H9 (cell line): ENCODE measurements around the gene P2RX5. TPM values are rescaled to one million over a fixed set of nuclear protein-coding genes. Genes with fewer than 3 reads are reported as not detected.

Source experiments
- DNase-seq: peaks from one replicate; pipeline ENCODE4 v3.0.0-alpha.2; 2017
- H2AFZ ChIP-seq: one replicate; pipeline ENCODE4 v1.6.1; 2013; ENCODE audit warnings: mild to moderate bottlenecking, low read length, control low read depth, moderate library complexity
- H2AK5ac ChIP-seq: 2 replicates; pipeline ENCODE4 v1.6.1; 2013; ENCODE audit warnings: low read length, control low read depth, mixed read lengths; ENCODE audit not compliant: insufficient read length
- H2BK120ac ChIP-seq: one replicate; pipeline ENCODE4 v1.6.1; 2013; ENCODE audit warnings: low read depth, mild to moderate bottlenecking, low read length, control low read depth, inconsistent platforms; ENCODE audit not compliant: poor library complexity, severe bottlenecking
- H2BK12ac ChIP-seq: 2 replicates; pipeline ENCODE4 v1.6.1; 2013; ENCODE audit warnings: low read length, control low read depth, mixed read lengths, low read depth; ENCODE audit not compliant: insufficient read length
- H2BK15ac ChIP-seq: 2 replicates; pipeline ENCODE4 v1.6.1; 2013; ENCODE audit warnings: low read depth, low read length, control low read depth
- H2BK20ac ChIP-seq: one replicate; pipeline ENCODE4 v1.6.1; 2013; ENCODE audit warnings: low read depth, mild to moderate bottlenecking, low read length, control low read depth, inconsistent platforms; ENCODE audit not compliant: poor library complexity, severe bottlenecking
- H2BK5ac ChIP-seq: 2 replicates; pipeline ENCODE4 v1.6.1; 2013; ENCODE audit warnings: low read length, control low read depth, mixed read lengths; ENCODE audit not compliant: insufficient read length
- H3K14ac ChIP-seq: 2 replicates; pipeline ENCODE4 v1.6.1; 2013; ENCODE audit warnings: low read length, control low read depth; ENCODE audit not compliant: insufficient read depth
- H3K18ac ChIP-seq: 2 replicates; pipeline ENCODE4 v1.6.1; 2013; ENCODE audit warnings: low read depth, mild to moderate bottlenecking, mixed read lengths, low read length, control low read depth; ENCODE audit not compliant: insufficient read length
- H3K23ac ChIP-seq: 2 replicates; pipeline ENCODE4 v1.6.1; 2013; ENCODE audit warnings: low read length, control low read depth, mixed read lengths, low read depth; ENCODE audit not compliant: insufficient read length
- H3K23me2 ChIP-seq: 2 replicates; pipeline ENCODE4 v1.6.1; 2013; ENCODE audit warnings: low read depth, mild to moderate bottlenecking, mixed read lengths, low read length, control low read depth; ENCODE audit not compliant: insufficient read length, poor library complexity, severe bottlenecking
- H3K27ac ChIP-seq: 2 replicates; pipeline ENCODE4 v1.5.1; 2013; ENCODE audit warnings: low read length, control low read depth, mixed read lengths, low read depth; ENCODE audit not compliant: insufficient read length
- H3K27me3 ChIP-seq: 2 replicates; pipeline ENCODE4 v1.6.1; 2013; ENCODE audit warnings: low read length, control low read depth, inconsistent platforms; ENCODE audit not compliant: insufficient read depth
- H3K4ac ChIP-seq: 2 replicates; pipeline ENCODE4 v1.6.1; 2013; ENCODE audit warnings: low read depth, mild to moderate bottlenecking, control low read depth, inconsistent platforms, low read length, moderate library complexity
- H3K4me1 ChIP-seq: 2 replicates; pipeline ENCODE4 v1.6.1; 2013; ENCODE audit warnings: low read length, control low read depth, inconsistent platforms; ENCODE audit not compliant: insufficient read depth
- H3K4me2 ChIP-seq: 2 replicates; pipeline ENCODE4 v1.6.1; 2013; ENCODE audit warnings: low read length, control low read depth, mixed read lengths; ENCODE audit not compliant: insufficient read length, insufficient read depth
- H3K56ac ChIP-seq: 2 replicates; pipeline ENCODE4 v1.6.1; 2013; ENCODE audit warnings: low read depth, mild to moderate bottlenecking, mixed read lengths, low read length, control low read depth; ENCODE audit not compliant: insufficient read length
- H3K79me1 ChIP-seq: 2 replicates; pipeline ENCODE4 v1.6.1; 2013; ENCODE audit warnings: low read depth, mild to moderate bottlenecking, moderate library complexity, low read length, control low read depth, inconsistent platforms; ENCODE audit not compliant: insufficient read depth, poor library complexity, severe bottlenecking
- H3K79me2 ChIP-seq: 2 replicates; pipeline ENCODE4 v1.6.1; 2013; ENCODE audit warnings: low read length, control low read depth, inconsistent platforms; ENCODE audit not compliant: insufficient read depth
- H3K9ac ChIP-seq: 2 replicates; pipeline ENCODE4 v1.6.1; 2013; ENCODE audit warnings: low read length, control low read depth, mixed read lengths; ENCODE audit not compliant: insufficient read length; ENCODE audit errors: extremely low read depth
- H3K9me3 ChIP-seq: one replicate; pipeline ENCODE4 v1.6.1; 2013; ENCODE audit warnings: low read depth, low read length, inconsistent platforms; ENCODE audit not compliant: control insufficient read depth
- H3T11ph ChIP-seq: one replicate; pipeline ENCODE4 v1.6.1; 2013; ENCODE audit warnings: mild to moderate bottlenecking, low read length, control low read depth, inconsistent platforms
- H4K20me1 ChIP-seq: one replicate; pipeline ENCODE4 v1.6.1; 2013; ENCODE audit not compliant: control insufficient read depth, insufficient read length, insufficient read depth
- H4K5ac ChIP-seq: 2 replicates; pipeline ENCODE4 v1.6.1; 2013; ENCODE audit warnings: low read depth, mild to moderate bottlenecking, mixed read lengths, low read length, control low read depth; ENCODE audit not compliant: insufficient read length
- H4K8ac ChIP-seq: replicated peaks from 2 replicates; pipeline ENCODE4 v1.6.1; 2013; ENCODE audit warnings: low read length, control low read depth, mixed read lengths, low read depth; ENCODE audit not compliant: insufficient read length
- H4K91ac ChIP-seq: 2 replicates; pipeline ENCODE4 v1.6.1; 2013; ENCODE audit warnings: low read depth, mild to moderate bottlenecking, moderate library complexity, mixed read lengths, low read length, control low read depth; ENCODE audit not compliant: insufficient read length
- H3K27ac Mint-ChIP-seq, 3 experiments: 2 replicates in 2 of 3; 3 replicates in 1 of 3; pipeline ENCODE4 v1.8.0; 2020 to 2021; ENCODE audit warnings: mixed read lengths in 3 of 3, mild to moderate bottlenecking in 1 of 3, moderate library complexity in 1 of 3
- H3K27me3 Mint-ChIP-seq: 2 replicates; pipeline ENCODE4 v1.8.0; 2021; ENCODE audit warnings: low read depth, mild to moderate bottlenecking, moderate library complexity, mixed read lengths
- H3K36me3 Mint-ChIP-seq, 3 experiments: 2 replicates in 2 of 3; 3 replicates in 1 of 3; pipeline ENCODE4 v1.8.0; 2020 to 2021; ENCODE audit warnings: low read depth in 3 of 3, mixed read lengths in 3 of 3; ENCODE audit not compliant: insufficient read depth in 1 of 3
- H3K4me1 Mint-ChIP-seq, 2 experiments: 2 replicates each; pipeline ENCODE4 v1.8.0; 2020; ENCODE audit warnings: mixed read lengths in 2 of 2
- H3K4me3 Mint-ChIP-seq, 2 experiments: 2 replicates in 1 of 2; 3 replicates in 1 of 2; pipeline ENCODE4 v1.8.0; 2020 to 2021; ENCODE audit warnings: mild to moderate bottlenecking in 2 of 2, mixed read lengths in 2 of 2, moderate library complexity in 1 of 2
- H3K9me3 Mint-ChIP-seq, 2 experiments: 2 replicates in 1 of 2; 3 replicates in 1 of 2; pipeline ENCODE4 v1.8.0; 2020; ENCODE audit warnings: mild to moderate bottlenecking in 2 of 2, mixed read lengths in 2 of 2, moderate library complexity in 1 of 2
- WGBS: extraction: QIAGEN DNeasy Blood & Tissue Kit; methylation state at CpG from one replicate; pipeline ENCODE4 v1.1.7; 2013; ENCODE audit warnings: missing lambda C conversion rate, low lambda C conversion rate, mixed read lengths; ENCODE audit not compliant: insufficient read length; ENCODE audit errors: extremely low coverage; 5-methylcytosine and 5-hydroxymethylcytosine counted together
- total RNA-seq: library from RNA; stranded (reverse); gene quantifications from 2 replicates; pipeline ENCODE4 v1.2.1, GENCODE V29; 2021
- TF ChIP-seq, protein P1 (sequence below): fragments of 200-600 bp; sonication (generic); conservative IDR thresholded peaks from 3 replicates; pipeline ENCODE4 v1.8.0; 2021; ENCODE audit warnings: antibody characterized with exemption, mild to moderate bottlenecking

The P2RX5 gene
- total RNA-seq, 1 experiment from 2014 or later: 4.7 TPM

DNA sequence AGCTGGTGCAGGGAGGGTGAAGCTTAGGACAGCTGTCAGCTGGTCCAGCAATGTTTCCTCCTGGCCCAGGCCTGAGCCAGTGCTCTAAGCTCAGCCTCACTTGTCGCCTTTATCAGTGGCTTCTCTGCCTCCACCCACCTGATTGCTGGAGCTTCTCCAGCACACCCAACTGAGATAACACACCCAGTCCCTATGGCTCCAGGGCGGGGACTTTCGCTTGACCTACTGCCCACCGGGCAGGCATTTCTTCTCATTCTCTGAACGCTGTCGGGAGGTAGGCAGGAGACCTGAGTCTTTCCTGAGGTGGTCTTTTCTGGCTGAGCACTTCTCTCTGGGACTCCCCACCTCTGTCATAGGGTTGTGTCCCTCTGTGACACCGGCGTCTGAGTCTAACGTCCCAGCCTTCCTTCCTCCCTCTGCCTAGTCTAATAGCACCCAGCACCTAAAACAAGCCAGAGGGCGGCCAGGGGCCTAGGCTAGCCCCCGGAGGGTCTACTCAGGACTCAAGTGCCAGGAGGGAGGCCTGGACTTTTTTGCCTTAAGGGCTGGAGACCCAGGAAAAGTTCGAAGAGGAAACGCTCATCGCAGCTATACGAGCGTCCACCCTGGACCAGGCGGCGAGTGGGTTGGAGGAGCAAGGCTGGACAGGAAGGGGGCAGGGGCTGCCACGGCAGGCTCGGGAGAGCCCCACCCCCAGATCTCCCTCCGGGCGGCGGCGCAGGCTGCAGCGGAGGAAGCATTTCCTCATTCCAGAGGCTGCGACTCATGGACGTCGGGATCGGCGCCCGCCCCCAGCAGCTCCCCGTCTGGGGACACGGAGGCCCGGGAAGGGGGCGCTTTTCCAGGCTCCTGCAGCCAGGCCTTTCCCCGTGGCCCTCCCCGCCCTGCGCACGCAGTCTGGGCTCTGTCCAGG, 28.3 kb downstream of the P2RX5 start:
- Histone ChIP-seq H3K79me2 (peaks cover 7% of the 10 kb centered on the region; the same call in 1 of the 2 replicates), H3K9me3 (no peaks in the 10 kb centered on the region), H4K5ac (no peak overlapping the region), H3K18ac (peak overlapping the region; percentile 84), H2BK15ac (no peak overlapping the region), H3K56ac (no peak overlapping the region), H2AFZ (no peak overlapping the region), H2BK12ac (no peak overlapping the region), H3T11ph (no peak overlapping the region), H2AK5ac (no peak overlapping the region), H3K4me1 (peaks cover 3% of the 10 kb centered on the region; the same call in 1 of the 2 replicates), H2BK120ac (no peak overlapping the region), H3K23ac (no peak overlapping the region), H4K20me1 (no peaks in the 10 kb centered on the region), H3K79me1 (peaks cover 4% of the 10 kb centered on the region), H2BK20ac (no peak overlapping the region), H3K27ac (no peak overlapping the region), H3K9ac (peak overlapping the region; percentile 65), H4K91ac (no peak overlapping the region), H3K27me3 (no peaks in the 10 kb centered on the region), H3K4me2 (peak overlapping the region; percentile 88), H2BK5ac (no peak overlapping the region), H3K14ac (peak overlapping the region; percentile 77), H3K23me2 (peaks cover 9% of the 10 kb centered on the region), H4K8ac (no peak overlapping the region), H3K4ac (no peak overlapping the region)
- no CpG with 5 or more reads among the region's 39 CpGs for WGBS
- DNase-seq: peak; percentile 80
- Mint-ChIP-seq H3K9me3 (no peaks in the 10 kb centered on the region), H3K27ac (peak overlapping the region in 1 of 3 experiments; percentile 91; a peak in 3 of 7 replicates), H3K36me3 (peaks cover 10 to 29% (median 19%) of the 10 kb centered on the region in 3 experiments; a peak in 6 of 7 replicates), H3K27me3 (no peaks in the 10 kb centered on the region), H3K4me3 (peak overlapping the region; percentile 98), H3K4me1 (peaks cover 16 to 17% of the 10 kb centered on the region in 2 experiments)
- TF ChIP-seq, protein P1, sequence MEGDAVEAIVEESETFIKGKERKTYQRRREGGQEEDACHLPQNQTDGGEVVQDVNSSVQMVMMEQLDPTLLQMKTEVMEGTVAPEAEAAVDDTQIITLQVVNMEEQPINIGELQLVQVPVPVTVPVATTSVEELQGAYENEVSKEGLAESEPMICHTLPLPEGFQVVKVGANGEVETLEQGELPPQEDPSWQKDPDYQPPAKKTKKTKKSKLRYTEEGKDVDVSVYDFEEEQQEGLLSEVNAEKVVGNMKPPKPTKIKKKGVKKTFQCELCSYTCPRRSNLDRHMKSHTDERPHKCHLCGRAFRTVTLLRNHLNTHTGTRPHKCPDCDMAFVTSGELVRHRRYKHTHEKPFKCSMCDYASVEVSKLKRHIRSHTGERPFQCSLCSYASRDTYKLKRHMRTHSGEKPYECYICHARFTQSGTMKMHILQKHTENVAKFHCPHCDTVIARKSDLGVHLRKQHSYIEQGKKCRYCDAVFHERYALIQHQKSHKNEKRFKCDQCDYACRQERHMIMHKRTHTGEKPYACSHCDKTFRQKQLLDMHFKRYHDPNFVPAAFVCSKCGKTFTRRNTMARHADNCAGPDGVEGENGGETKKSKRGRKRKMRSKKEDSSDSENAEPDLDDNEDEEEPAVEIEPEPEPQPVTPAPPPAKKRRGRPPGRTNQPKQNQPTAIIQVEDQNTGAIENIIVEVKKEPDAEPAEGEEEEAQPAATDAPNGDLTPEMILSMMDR: no peak
